ENCODE results near the gene VPS13D.
"Not testable (repeated sequence)": the region's sequence is repeated elsewhere in the genome, so short reads cannot be mapped to it uniquely, and the experiment has no call there.

VPS13D gene

GRCh38 chr1:12524266-12524665 lies 294.4 kb downstream of the VPS13D start:
- no peak for FAIRE-seq

- no peak for FAIRE-seq
These were observed 295.7 kb downstream of the VPS13D start for GRCh38 chr1:12525311-12526181.

DNA sequence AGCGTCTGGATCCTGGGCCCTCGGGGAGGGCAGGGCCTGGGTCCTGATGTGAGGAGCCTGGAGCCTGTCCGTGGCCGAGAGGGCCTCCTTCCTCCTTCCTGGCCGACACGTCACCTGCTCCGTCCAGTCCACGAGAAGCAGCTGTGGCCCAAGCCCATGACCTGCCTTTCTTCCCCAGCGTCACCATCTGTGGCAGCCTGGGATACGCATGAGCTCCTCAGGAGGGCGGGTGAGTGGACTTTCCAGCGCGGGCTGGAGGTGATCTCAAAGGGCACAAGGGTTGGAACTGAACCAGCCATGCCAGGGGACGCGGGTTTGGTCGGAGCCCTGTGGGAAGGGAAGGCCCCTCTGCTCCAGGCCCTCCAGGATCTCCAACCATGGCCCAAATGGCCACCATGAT lies 297.7 kb downstream of the VPS13D start:
- no peak for FAIRE-seq

GRCh38 chr1:12528021-12528852 lies 298.4 kb downstream of the VPS13D start:
- no peak for FAIRE-seq

DNA sequence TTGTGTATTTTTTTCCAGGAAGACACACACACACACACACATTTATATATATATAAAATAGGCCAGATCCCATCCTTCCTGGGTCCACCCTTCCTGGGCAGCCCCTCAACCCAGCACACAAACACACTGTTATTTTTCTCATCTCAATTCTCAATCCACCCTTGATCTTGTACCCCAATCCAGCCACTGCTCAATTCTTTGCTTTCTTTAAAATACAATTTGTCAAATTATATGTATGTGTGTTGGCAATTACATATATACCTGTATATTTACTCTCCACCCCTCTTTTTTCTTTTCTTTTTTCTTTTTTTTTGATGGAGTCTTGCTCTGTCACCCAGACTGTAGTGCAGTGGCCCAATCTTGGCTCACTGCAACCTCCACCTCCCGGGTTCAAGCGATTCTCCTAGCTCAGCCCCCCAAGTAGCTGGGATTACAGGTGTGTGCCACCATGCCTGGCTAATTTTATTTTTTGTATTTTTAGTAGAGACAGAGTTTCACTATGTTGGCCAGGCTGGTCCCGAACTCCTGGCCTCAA lies 299.9 kb downstream of the VPS13D start:
- no peak for FAIRE-seq

- no peak for FAIRE-seq
These were observed 300.8 kb downstream of the VPS13D start for GRCh38 chr1:12530462-12531178.

GRCh38 chr1:12531179-12531499 lies 301.3 kb downstream of the VPS13D start:
- no peak for FAIRE-seq

DNA sequence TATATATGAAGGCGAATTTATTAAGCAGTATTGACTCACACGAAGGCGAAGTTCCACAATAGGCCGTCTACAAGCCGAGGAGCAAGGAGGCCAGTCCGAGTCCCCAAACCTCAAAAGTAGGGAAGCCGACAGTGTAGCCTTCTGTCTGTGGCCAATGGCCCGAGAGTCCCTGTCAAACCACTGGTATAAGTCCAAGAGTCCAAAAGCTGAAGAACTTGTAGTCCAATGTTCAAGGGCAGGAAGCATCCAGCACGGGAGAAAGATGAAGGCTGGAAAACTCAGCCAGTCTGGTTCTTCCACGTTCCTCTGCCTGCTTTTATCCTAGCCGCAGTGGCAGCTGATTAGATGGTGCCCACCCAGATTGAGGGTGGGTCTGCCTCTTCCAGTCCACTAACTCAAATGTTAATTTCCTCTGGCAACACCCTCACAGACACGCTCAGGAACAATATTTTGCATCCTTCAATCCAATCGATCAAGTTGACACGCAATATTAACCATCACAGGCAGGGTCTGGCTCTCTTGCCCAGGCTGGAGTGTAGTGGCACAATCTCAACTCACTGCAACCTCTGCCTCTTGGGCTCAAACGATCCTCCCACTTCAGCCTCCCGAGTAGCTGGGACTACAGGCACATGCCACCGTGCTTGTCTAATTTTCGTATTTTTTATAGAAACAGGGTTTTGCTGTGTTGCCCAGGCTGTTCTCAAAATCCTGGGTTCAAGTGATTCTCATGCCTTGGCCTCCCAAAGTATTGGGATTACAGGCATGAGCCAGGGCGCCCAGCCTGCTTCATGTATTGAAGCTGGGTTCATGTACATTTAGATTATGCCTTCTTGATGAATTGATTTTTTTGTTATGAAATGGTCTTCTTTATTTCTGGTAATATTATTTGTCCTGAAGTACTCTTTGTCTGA lies 302.8 kb downstream of the VPS13D start:
- no peak for FAIRE-seq

- FAIRE-seq, result no peak
These were observed 306.3 kb downstream of the VPS13D start for GRCh38 chr1:12536023-12536639.

DNA sequence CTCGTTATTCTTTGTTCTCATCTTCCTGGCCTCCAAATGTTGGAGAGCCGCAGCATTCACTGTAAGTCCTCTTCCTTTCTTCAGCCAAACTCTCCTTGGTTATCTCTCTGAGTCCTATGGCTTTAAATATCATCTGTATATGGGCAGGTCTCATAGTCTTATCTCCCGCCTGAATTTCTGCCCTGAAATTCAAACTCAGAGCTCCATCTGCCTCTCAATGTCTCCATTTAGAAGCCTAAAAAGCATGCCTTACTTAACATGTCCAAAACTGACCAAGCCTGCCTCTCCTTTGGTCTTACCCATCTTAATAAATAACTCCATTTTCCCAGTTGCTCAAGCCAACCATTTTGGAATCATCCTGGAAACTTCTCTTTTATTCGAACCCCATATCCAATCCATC lies 307.5 kb downstream of the VPS13D start:
- FAIRE-seq, result no peak

DNA sequence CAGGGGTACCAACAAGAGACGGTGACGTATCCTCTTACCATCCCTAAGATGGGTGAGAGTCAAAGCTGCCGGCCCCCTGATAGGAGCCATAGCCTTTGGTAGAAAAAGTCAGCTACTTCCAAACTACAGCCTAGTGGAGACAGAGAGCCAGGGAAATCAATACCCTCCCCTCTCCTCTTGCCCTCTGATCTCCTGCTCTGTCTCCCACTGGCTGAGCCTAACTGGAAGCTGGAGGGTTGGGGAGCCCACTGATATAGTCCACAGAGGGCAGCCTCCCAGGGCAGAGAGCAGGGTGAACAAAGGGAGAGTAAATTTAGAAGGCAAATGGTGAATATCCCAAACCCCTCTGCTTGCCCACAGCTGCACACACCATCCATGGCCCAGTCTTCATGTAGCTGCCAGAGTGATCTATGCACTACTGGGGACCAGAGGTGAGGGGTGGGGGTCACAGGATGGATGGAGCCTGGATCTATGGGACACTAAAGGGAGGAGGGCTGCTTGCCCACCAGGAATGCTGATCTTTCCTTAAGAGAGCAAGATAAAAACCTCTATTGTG lies 308.2 kb downstream of the VPS13D start:
- no peak for FAIRE-seq

GRCh38 chr1:12538536-12538935 lies 308.7 kb downstream of the VPS13D start:
- not testable (repeated sequence) for FAIRE-seq

GRCh38 chr1:12539320-12539704 lies 309.5 kb downstream of the VPS13D start:
- FAIRE-seq, result no peak

DNA sequence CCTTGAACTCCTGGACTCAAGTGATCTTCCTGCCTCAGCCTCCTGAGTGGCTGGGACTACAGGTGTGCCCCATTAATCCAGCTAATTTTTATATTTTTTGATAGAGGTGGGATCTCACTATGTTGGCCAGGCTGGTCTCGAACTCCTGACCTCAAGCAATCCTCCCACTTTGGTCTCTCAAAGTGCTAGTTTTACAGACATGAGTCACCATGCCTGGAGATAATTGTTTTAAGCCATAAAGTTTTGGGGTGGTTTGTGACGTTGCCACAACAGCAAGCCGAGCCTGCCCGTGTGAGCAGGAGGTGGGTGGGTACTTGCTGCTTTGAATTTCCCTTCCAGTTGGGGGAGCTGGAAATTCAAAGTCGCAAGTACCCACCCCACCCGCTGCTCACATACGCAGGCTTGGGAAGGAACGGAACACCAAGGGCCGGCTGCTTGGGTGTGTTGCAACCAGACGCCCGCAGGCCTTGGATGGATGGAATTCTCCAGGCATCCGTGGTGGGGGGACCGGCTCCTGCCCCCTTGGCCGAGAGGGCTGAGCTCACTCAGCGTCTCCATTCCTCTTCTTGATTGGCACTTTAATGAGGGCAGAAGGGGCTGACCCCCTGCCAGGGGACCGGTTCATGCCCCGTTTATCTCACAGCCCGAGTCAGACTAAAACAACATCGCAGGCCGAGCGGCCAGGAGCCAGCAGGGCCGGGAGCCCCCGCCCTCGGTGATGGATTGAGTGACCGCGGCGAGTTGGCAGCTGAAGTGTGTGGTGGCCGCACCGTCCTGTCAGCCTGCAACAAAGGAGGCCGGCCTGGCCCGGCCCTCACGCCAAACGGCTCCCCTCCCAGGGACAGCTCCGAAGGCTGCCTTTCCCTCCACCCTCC lies 310.1 kb downstream of the VPS13D start:
- FAIRE-seq, result no peak

DNA sequence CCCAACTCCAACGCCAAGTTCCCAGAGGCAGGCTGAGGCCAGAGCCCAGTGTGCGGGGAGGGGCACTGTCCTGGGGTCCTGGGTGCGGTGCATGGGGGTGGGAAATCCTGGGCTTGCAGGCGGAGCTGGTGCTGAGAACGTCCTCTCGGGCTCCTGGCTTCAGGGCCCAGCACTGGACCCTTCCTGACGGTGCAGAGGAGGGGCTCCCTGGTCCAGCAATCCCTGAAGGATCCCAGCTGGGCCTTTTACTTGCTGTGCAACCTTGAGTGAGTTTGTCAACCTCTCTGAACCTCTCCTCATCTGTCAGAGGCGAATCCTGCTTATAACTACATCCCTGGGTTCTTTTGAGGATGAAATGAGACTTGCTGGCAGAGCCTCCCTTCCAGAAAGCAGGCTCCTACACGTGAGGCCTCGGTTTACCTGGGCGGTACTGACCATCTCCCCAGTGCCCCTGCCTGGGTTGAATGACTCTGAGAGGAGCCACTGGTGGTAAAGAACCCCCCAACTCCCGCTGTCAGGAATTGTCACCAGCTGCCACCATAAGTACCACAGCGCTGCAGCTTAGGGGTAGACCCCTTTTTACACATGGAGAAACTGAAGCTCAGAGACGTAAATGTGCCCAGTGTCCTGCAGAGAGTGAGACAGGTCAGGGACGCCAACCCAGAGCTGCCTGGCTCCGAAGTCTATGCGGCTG lies 310.9 kb downstream of the VPS13D start:
- no peak for FAIRE-seq

- FAIRE-seq, result no peak
These were observed 311.7 kb downstream of the VPS13D start for GRCh38 chr1:12541274-12542137.

- no peak for FAIRE-seq
These were observed 312.3 kb downstream of the VPS13D start for GRCh38 chr1:12542138-12542465.
